GM12865 (cell line): ENCODE data around the gene MYO10.
A peak's percentile ranks its signal among the peaks of the same experiment; 100 is the strongest.

Experiments
- DNase-seq: peaks from one replicate; pipeline ENCODE4 v3.0.0; 2010; ENCODE audit warnings: low read depth
- H3K4me3 ChIP-seq: 2 replicates; pipeline ENCODE4 v1.5.1; 2011; ENCODE audit warnings: mild to moderate bottlenecking, low read depth, low read length, control low read depth
- TF ChIP-seq, protein P1 (sequence below): IDR thresholded peaks from 2 replicates; pipeline ENCODE4 v1.5.1; 2011; ENCODE audit warnings: low read length, control low read depth, low read depth, inconsistent platforms; ENCODE audit not compliant: insufficient read depth; ENCODE audit errors: missing control alignments

MYO10 gene

GRCh38 chr5:16756692-16757091 lies 179.4 kb downstream of the MYO10 start:
- H3K4me3 ChIP-seq: no peak overlapping the region
- TF ChIP-seq, protein P1, sequence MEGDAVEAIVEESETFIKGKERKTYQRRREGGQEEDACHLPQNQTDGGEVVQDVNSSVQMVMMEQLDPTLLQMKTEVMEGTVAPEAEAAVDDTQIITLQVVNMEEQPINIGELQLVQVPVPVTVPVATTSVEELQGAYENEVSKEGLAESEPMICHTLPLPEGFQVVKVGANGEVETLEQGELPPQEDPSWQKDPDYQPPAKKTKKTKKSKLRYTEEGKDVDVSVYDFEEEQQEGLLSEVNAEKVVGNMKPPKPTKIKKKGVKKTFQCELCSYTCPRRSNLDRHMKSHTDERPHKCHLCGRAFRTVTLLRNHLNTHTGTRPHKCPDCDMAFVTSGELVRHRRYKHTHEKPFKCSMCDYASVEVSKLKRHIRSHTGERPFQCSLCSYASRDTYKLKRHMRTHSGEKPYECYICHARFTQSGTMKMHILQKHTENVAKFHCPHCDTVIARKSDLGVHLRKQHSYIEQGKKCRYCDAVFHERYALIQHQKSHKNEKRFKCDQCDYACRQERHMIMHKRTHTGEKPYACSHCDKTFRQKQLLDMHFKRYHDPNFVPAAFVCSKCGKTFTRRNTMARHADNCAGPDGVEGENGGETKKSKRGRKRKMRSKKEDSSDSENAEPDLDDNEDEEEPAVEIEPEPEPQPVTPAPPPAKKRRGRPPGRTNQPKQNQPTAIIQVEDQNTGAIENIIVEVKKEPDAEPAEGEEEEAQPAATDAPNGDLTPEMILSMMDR: no peak
- no peak for DNase-seq

DNA sequence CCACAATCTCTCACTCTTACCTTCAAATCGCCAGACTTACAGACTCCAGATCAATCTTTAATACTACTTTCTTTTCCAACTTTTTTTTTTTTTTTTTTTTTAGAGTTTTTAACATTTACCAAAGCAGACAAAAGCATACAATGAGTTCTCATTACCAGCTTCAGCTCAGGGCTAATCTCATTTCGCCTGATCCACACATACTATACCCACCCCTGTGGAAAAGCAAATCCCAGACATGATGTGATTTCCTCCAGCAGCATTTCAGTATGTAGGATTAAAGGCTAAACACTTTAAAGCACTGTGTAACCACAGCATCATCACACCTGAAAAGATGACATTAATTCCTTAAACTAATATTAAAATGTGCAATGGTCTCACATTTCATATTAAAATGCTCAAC lies 180.4 kb downstream of the MYO10 start:
- no peak for DNase-seq
- TF ChIP-seq, protein P1: no peak
- no peak overlapping the region for H3K4me3 ChIP-seq

DNA sequence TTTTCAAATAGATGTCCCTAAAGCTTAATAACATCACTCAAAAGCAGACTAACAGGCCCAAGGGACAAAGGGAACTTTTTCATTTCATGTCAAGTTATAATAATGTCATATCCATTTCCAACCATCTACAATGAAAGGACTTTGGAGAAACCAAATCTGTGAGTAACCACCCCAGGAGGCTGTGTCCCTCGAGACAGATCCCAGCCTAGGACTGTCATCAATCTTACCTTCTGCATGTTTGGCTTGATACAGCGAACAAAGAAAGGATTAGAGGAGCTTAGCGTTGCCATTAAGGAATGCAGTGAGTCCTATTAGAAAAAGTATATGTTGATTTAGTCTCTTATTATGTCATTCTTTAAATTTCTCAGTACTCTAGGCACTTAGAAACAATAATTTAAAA lies 181.5 kb downstream of the MYO10 start:
- no peak for DNase-seq
- TF ChIP-seq, protein P1: no peak
- H3K4me3 ChIP-seq: no peak overlapping the region

DNA sequence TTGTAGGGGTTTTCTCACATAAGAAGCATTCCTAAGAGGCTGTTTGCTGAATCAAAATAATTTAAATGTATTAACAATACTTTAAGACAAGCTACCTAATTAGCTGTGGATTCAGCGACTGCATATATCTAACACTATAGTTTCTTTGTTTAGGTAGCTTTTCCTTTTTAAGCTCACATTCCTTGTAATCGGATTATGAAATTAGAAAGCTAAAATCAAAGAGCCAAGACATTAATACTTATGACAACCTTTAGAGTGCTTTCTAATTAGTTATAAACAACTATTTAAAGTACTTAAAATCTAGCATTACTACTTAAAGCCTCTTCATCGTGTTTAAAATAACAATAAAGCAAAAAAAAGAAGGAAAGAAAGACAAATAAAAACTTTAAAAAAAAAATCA lies 182.0 kb downstream of the MYO10 start:
- H3K4me3 ChIP-seq: no peak overlapping the region
- DNase-seq: no peak
- TF ChIP-seq, protein P1: no peak

- DNase-seq: no peak
- TF ChIP-seq, protein P1: no peak
- no peak overlapping the region for H3K4me3 ChIP-seq
Measured at GRCh38 chr5:16750445-16750844, 185.6 kb downstream of the MYO10 start.

GRCh38 chr5:16749626-16750025 lies 186.5 kb downstream of the MYO10 start:
- no peak overlapping the region for H3K4me3 ChIP-seq
- DNase-seq: no peak
- TF ChIP-seq, protein P1: no peak

- peak; percentile 6 for DNase-seq
- TF ChIP-seq, protein P1: no peak
- H3K4me3 ChIP-seq: no peak overlapping the region
Measured at GRCh38 chr5:16744164-16744880, 191.8 kb downstream of the MYO10 start.
